Neural progenitor cell (in vitro differentiated cells): ENCODE data around the gene PRPH2.
A peak's percentile ranks its signal among the peaks of the same experiment; 100 is the strongest.

Experiments
- EZH2 ChIP-seq: fragments of 200-600 bp; sonication (generic); IDR thresholded peaks from 2 replicates; pipeline ENCODE4 v1.6.1; 2017; ENCODE audit warnings: antibody characterized with exemption, mild to moderate bottlenecking, moderate library complexity
- TF ChIP-seq, protein P1 (sequence below): fragments of 200-600 bp; sonication (generic); IDR thresholded peaks from 2 replicates; pipeline ENCODE4 v1.5.1; 2017; ENCODE audit warnings: antibody characterized with exemption, mild to moderate bottlenecking

DNA sequence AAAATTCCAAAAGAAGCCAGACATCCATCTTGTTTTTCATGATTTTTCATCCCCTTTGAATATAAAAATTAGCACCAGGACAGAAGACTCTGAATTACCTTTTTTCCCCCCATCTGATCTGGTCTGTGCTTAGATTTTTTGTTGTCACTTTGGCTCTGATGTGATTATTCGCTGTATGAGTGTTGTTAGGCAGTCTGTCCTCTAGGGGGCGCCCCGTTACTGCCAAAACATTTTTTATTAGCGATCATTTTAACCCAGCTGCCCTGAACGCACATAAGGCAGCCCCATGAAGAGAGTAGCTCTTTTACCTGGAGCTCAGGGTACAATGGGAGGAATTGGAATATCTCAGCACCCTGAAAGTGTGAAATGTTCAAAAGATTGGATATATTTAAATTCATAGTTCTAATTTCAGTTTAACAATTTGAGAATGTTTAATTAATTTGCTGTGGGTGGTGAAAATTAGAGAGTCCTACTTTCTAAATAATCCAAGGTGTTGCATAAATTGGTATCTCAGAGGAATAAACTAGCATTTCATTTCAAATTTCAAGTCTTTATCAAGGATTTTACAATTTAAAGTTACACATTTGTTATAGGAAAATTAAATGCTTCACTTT lies 60.8 kb downstream of the PRPH2 start:
- TF ChIP-seq, protein P1, sequence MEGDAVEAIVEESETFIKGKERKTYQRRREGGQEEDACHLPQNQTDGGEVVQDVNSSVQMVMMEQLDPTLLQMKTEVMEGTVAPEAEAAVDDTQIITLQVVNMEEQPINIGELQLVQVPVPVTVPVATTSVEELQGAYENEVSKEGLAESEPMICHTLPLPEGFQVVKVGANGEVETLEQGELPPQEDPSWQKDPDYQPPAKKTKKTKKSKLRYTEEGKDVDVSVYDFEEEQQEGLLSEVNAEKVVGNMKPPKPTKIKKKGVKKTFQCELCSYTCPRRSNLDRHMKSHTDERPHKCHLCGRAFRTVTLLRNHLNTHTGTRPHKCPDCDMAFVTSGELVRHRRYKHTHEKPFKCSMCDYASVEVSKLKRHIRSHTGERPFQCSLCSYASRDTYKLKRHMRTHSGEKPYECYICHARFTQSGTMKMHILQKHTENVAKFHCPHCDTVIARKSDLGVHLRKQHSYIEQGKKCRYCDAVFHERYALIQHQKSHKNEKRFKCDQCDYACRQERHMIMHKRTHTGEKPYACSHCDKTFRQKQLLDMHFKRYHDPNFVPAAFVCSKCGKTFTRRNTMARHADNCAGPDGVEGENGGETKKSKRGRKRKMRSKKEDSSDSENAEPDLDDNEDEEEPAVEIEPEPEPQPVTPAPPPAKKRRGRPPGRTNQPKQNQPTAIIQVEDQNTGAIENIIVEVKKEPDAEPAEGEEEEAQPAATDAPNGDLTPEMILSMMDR, result peak; percentile 97
- TF ChIP-seq EZH2, result no peak
